Stimulated activated CD8-positive, alpha-beta memory T cell treated with anti-CD3 and anti-CD28 coated beads, Interleukin-15, amount 100 ng/mL, for 4 hours (primary cell): ENCODE measurements around the gene SYAP1.
"Not testable (repeated sequence)": the region's sequence is repeated elsewhere in the genome, so short reads cannot be mapped to it uniquely, and the experiment has no call there.

Experiments
- DNase-seq, 2 donors: peaks; one replicate each; pipeline ENCODE4 v3.0.0-alpha.2; 2020; ENCODE audit warnings: low read depth in 2 of 2

The SYAP1 gene

GRCh38 chrX:16779815-16780214 lies 60.4 kb downstream of the SYAP1 start:
- DNase-seq = not testable (repeated sequence)

GRCh38 chrX:16783452-16783851 lies 64.0 kb downstream of the SYAP1 start:
- no peak for DNase-seq

- not testable (repeated sequence) for DNase-seq
Measured at GRCh38 chrX:16784440-16784839, 65.0 kb downstream of the SYAP1 start.

- DNase-seq = no peak
Measured at GRCh38 chrX:16785247-16786138, 66.1 kb downstream of the SYAP1 start.

GRCh38 chrX:16786139-16786790 lies 66.9 kb downstream of the SYAP1 start, which contains the start of gene TXLNG:
TSS of gene TXLNG (plus strand) at chrX:16786466. CDS start at chrX:16786488, 22 bp downstream.
- DNase-seq = peak; percentile 91 to 96

- peak; percentile 4 to 45 for DNase-seq
Measured at GRCh38 chrX:16786791-16787735, 67.7 kb downstream of the SYAP1 start.

GRCh38 chrX:16788477-16788876 lies 69.1 kb downstream of the SYAP1 start:
- no peak for DNase-seq

- DNase-seq = no peak
Measured at GRCh38 chrX:16796298-16796697, 76.9 kb downstream of the SYAP1 start.

GRCh38 chrX:16797358-16797757 lies 77.9 kb downstream of the SYAP1 start:
- no peak for DNase-seq

GRCh38 chrX:16797841-16798240 lies 78.4 kb downstream of the SYAP1 start:
- DNase-seq = no peak

GRCh38 chrX:16804923-16805464 lies 85.6 kb downstream of the SYAP1 start:
- no peak for DNase-seq

- DNase-seq = no peak
Measured at GRCh38 chrX:16807548-16807947, 88.1 kb downstream of the SYAP1 start.

GRCh38 chrX:16807976-16808542 lies 88.6 kb downstream of the SYAP1 start:
- DNase-seq = no peak

- no peak for DNase-seq
Measured at GRCh38 chrX:16814597-16814996, 95.2 kb downstream of the SYAP1 start.
